Activated T-cell treated with anti-CD3 and anti-CD28 coated beads, Interleukin-2, amount 50 U/mL, for 72 hours (primary cell): ENCODE measurements around the gene ZMYND8. TPM values are rescaled to one million over a fixed set of nuclear protein-coding genes. Genes with fewer than 3 reads are reported as not detected.

Source experiments
- ATAC-seq, 2 donors: fragments of 150-1000 bp; cut with Tn5 transposase; replicated peaks in 1 of 2; 2 replicates each; pipeline ENCODE4 v1.10.0; 2021; ENCODE audit warnings: moderate library complexity in 2 of 2, mild to moderate bottlenecking in 1 of 2
- DNase-seq, 2 donors: peaks; one replicate each; pipeline ENCODE4 v3.0.0; 2021 to 2022; ENCODE audit warnings: mixed read lengths in 1 of 2
- H3K27ac Mint-ChIP-seq: one replicate; pipeline ENCODE4 v1.8.0; 2022; ENCODE audit warnings: mild to moderate bottlenecking, moderate library complexity, mixed read lengths
- H3K27me3 Mint-ChIP-seq: one replicate; pipeline ENCODE4 v1.8.0; 2022; ENCODE audit warnings: low read depth, mixed read lengths
- H3K36me3 Mint-ChIP-seq, 2 donors: one replicate each; pipeline ENCODE4 v1.8.0; 2022; ENCODE audit warnings: mixed read lengths in 2 of 2, mild to moderate bottlenecking in 1 of 2; ENCODE audit not compliant: insufficient read depth in 2 of 2
- H3K4me1 Mint-ChIP-seq: one replicate; pipeline ENCODE4 v1.8.0; 2022; ENCODE audit warnings: low read depth, mixed read lengths
- H3K4me3 Mint-ChIP-seq, 2 donors: one replicate each; pipeline ENCODE4 v1.8.0; 2022; ENCODE audit warnings: mild to moderate bottlenecking in 2 of 2, mixed read lengths in 2 of 2, moderate library complexity in 2 of 2
- H3K9me3 Mint-ChIP-seq, 2 donors: one replicate each; pipeline ENCODE4 v1.8.0; 2022; ENCODE audit warnings: mixed read lengths in 2 of 2
- total RNA-seq, 2 donors: library from RNA; stranded (reverse); gene quantifications; one replicate each; pipeline ENCODE4 v1.2.3, GENCODE V29; 2022

ZMYND8 gene
- total RNA-seq, 2 donors from 2014 or later: 34.3 to 40.1 TPM

- H3K27me3 Mint-ChIP-seq: no peaks in the 10 kb centered on the region
- H3K27ac Mint-ChIP-seq: no peak overlapping the region
- peaks cover 8 to 28% of the 10 kb centered on the region in 2 donors for H3K36me3 Mint-ChIP-seq
- DNase-seq (no peak), ATAC-seq (no peak)
- peaks cover 10% of the 10 kb centered on the region for H3K4me1 Mint-ChIP-seq
- H3K9me3 Mint-ChIP-seq: no peaks in the 10 kb centered on the region
- H3K4me3 Mint-ChIP-seq: no peak overlapping the region
Observed at GRCh38 chr20:47345214-47345613, 11.3 kb downstream of the ZMYND8 start.

DNA sequence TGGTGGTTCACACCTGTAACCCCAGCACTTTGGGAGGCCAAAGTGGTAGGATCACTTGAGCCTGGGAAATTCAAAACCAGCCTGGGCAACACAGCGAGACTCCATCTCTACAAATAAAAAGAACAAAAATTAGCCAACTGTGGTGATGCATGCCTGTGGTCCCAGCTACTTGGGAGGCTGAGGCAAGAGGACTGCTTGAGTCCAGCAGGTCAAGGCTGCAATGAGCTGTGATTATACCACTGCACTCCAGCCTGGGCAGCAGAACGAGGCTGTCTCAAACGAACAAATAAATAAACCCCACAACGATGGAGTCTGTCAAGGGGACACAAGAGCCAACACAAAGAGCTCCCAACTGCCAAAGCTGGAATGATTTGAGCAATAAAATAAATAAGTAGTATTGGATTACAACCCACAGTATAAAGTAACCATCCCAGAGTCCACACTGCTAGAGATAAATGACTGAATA is 13.5 kb downstream of the ZMYND8 start:
- Mint-ChIP-seq H3K4me3 (no peak overlapping the region), H3K4me1 (peaks cover 10% of the 10 kb centered on the region), H3K36me3 (peaks cover 9 to 28% of the 10 kb centered on the region in 2 donors), H3K27me3 (no peaks in the 10 kb centered on the region), H3K27ac (no peak overlapping the region), H3K9me3 (no peaks in the 10 kb centered on the region)
- DNase-seq: no peak
- no peak for ATAC-seq

DNA sequence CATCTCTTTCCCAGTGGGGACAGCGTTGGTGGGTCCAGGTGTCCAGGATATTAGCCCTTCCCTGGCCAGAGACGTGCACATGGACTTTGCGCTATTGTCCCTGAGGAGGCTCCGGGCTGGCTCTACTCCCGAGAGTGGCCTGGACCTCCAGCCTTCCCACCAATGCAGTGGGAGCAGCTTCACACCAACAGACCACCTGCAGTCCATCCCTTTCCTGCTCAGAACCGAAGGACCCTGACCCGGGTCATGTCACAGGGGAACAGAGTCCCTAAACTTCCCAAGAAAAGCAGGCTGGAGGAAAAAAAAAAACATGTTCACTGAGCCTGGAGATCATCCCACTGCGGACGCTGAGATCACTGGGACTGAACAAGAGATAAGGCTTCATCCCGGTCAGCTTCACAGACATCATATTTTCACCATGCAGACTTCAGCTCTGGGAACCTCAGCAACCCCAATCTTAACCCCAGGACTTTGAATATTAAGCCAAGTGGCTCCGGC is 18.3 kb downstream of the ZMYND8 start:
- peaks cover 5% of the 10 kb centered on the region in 2 donors for H3K36me3 Mint-ChIP-seq

DNA sequence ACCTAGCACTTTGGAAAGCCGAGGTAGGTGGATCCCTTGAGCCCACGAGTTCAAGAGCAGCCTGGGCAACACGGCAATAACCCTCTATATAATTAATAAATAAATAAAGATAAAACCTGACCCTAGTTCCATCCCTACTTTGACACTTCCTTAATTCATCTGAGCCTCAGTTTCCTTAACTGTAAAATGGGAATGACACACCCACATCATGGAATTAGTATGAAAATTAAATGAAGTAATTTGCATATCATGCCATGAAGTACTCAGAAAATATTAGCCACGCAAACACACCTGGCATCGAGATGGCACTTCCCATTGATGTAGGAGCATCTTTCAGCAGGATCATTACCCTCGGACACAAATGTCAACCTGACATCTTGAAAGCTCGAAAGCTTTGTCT is 19.1 kb downstream of the ZMYND8 start:
- DNase-seq: no peak
- peaks cover 20% of the 10 kb centered on the region for H3K4me1 Mint-ChIP-seq
- no peak overlapping the region for H3K4me3 Mint-ChIP-seq
- no peak overlapping the region for H3K27ac Mint-ChIP-seq
- H3K9me3 Mint-ChIP-seq: no peaks in the 10 kb centered on the region
- H3K36me3 Mint-ChIP-seq: peaks cover 6 to 10% of the 10 kb centered on the region in 2 donors
- no peak for ATAC-seq
- no peaks in the 10 kb centered on the region for H3K27me3 Mint-ChIP-seq

More for the DNA sequence above, 18.3 kb downstream of the ZMYND8 start:
- DNase-seq: no peak
- Mint-ChIP-seq H3K27ac (no peak overlapping the region), H3K9me3 (no peaks in the 10 kb centered on the region), H3K27me3 (no peaks in the 10 kb centered on the region), H3K4me3 (no peak overlapping the region), H3K4me1 (peaks cover 13% of the 10 kb centered on the region)
- ATAC-seq: no peak

- no peaks in the 10 kb centered on the region for H3K27me3 Mint-ChIP-seq
- H3K27ac Mint-ChIP-seq: no peak overlapping the region
- peaks cover 11 to 14% of the 10 kb centered on the region in 2 donors for H3K36me3 Mint-ChIP-seq
- no peak for ATAC-seq
- DNase-seq: no peak
- H3K4me1 Mint-ChIP-seq: peaks cover 32% of the 10 kb centered on the region
- no peaks in the 10 kb centered on the region for H3K9me3 Mint-ChIP-seq
- H3K4me3 Mint-ChIP-seq: no peak overlapping the region
Observed at GRCh38 chr20:47336129-47336754, 20.3 kb downstream of the ZMYND8 start.

DNA sequence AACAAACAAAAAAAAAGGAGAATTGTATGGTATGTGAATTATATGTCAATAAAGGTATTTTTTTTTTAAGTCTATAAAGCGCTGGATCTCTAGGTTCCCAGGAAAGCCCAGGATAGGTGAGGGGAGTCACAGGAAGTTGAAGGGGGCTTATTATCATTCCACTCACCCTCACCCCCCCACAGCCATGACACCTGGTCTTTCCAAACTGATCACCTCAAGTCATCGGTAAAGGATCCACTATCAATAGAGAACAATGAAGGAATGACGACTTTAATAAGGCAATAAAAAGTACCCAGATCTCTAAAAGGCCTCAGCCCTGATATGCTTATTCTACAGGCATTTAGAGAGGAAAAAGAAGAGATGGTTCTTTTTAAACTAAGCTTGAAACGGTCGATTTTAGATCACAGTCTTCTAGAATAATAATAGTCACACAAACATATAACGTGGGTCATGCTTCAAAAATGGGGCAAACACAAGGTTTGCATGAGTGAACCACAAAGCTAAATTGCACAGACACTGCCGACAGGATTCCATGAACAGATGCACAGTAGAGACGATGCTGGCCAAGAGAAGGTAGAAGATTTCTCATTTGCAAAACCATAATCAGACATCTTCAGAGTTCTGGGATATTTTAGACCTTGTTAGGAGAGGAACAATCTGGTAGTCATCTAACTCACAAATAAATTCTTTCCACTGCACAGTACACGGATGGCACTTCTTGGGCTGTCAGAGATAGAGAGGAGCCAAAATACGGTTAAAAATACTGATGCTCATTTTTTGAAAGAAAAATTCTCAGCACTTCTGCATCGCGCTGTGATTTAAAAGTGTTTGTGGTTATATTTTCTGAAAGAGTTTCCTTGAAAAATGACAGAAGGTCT is 21.0 kb downstream of the ZMYND8 start:
- no peak for DNase-seq
- Mint-ChIP-seq H3K4me1 (peaks cover 39% of the 10 kb centered on the region), H3K36me3 (peaks cover 9 to 11% of the 10 kb centered on the region in 2 donors), H3K9me3 (no peaks in the 10 kb centered on the region), H3K27me3 (no peaks in the 10 kb centered on the region), H3K4me3 (no peak overlapping the region), H3K27ac (no peak overlapping the region)
- ATAC-seq: no peak

DNA sequence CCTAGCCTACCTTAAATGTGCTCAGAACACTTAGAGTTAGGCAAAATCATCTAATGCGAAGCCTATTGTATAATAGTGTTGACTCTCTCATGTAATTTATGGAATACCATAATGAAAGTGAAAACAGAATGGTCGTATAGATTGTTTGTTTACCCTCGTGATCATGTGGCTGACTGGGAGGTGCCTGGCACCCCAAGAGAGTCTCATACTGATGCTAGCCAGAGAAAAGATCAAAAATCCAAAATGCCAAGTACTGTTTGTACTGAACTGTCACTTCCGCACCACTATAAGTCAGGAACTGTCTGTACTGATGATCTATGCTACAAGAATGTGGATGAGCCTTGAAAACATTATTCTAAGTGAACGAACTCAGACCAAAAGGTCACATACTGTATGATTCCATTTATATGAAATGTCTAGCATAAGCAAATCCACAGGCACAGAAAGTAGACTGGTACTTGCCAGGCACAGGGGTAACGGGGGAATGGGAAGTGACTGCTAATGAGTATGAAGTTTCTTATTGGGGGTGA is 22.4 kb downstream of the ZMYND8 start:
- ATAC-seq (peak in 1 of 2 donors; percentile 23), DNase-seq (no peak)
- Mint-ChIP-seq H3K9me3 (no peaks in the 10 kb centered on the region), H3K36me3 (peaks cover 9% of the 10 kb centered on the region in 2 donors), H3K27me3 (no peaks in the 10 kb centered on the region), H3K27ac (peak overlapping the region; percentile 31), H3K4me3 (peak overlapping the region in 1 of 2 donors; percentile 60), H3K4me1 (peaks cover 39% of the 10 kb centered on the region)

GRCh38 chr20:47332381-47333206 is 23.9 kb downstream of the ZMYND8 start:
- H3K27me3 Mint-ChIP-seq: no peaks in the 10 kb centered on the region
- peak overlapping the region; percentile 15 for H3K27ac Mint-ChIP-seq
- H3K9me3 Mint-ChIP-seq: no peaks in the 10 kb centered on the region
- DNase-seq (no peak), ATAC-seq (no peak)
- H3K4me1 Mint-ChIP-seq: peaks cover 39% of the 10 kb centered on the region
- peaks cover 9 to 11% of the 10 kb centered on the region in 2 donors for H3K36me3 Mint-ChIP-seq
- H3K4me3 Mint-ChIP-seq: no peak overlapping the region

- Mint-ChIP-seq H3K4me3 (peak overlapping the region in 1 of 2 donors; percentile 22), H3K27me3 (no peaks in the 10 kb centered on the region), H3K4me1 (peaks cover 36% of the 10 kb centered on the region), H3K9me3 (no peaks in the 10 kb centered on the region), H3K27ac (no peak overlapping the region), H3K36me3 (peaks cover 9 to 11% of the 10 kb centered on the region in 2 donors)
- DNase-seq (no peak), ATAC-seq (peak; percentile 69 to 90)
Observed at GRCh38 chr20:47330933-47331708, 25.4 kb downstream of the ZMYND8 start.

DNA sequence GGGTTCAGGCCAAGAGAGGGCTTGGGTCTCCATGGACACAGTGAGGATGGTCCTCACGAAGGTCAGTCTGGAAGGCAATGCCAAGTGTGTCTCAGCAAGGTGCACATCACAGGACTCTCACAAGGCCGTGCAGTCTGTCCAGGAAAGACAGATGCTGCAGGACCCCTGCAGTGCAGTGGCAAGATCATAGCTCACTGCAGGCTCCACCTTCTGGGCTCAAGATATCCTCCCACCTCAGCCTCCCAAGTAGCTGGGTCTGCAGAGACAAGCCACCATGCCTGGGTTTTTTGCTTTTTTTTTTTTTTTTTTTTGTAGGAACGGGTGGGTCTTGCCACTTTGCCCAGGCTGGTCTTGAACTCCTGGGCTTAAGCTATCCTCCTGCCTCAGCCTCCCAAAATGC is 26.4 kb downstream of the ZMYND8 start:
- H3K4me3 Mint-ChIP-seq: no peak overlapping the region
- H3K9me3 Mint-ChIP-seq: no peaks in the 10 kb centered on the region
- DNase-seq (no peak), ATAC-seq (no peak)
- H3K27me3 Mint-ChIP-seq: no peaks in the 10 kb centered on the region
- peaks cover 40% of the 10 kb centered on the region for H3K4me1 Mint-ChIP-seq
- H3K27ac Mint-ChIP-seq: no peak overlapping the region
- H3K36me3 Mint-ChIP-seq: peaks cover 9 to 13% of the 10 kb centered on the region in 2 donors

DNA sequence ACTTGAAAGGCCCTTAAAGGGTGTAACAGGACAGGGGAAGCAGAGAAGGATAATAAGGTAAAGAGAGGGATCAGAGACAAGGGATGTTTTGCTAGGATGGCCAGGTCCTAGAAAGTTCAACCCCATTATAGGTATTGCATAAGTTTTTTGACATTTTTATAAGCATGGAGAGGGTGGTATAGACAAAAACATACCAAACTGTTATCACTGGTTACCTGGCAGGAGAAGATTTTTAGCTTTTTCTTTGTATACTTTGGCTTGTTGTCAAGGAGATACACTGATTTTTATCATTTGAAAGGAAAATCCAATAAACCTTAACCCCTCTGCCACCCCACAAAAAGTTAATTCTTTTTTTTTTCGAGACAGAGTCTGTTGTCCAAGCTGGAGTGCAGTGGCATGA is 28.4 kb downstream of the ZMYND8 start:
- H3K9me3 Mint-ChIP-seq: no peaks in the 10 kb centered on the region
- peaks cover 9 to 15% of the 10 kb centered on the region in 2 donors for H3K36me3 Mint-ChIP-seq
- ATAC-seq: no peak
- H3K27ac Mint-ChIP-seq: no peak overlapping the region
- no peak for DNase-seq
- H3K4me3 Mint-ChIP-seq: no peak overlapping the region
- H3K4me1 Mint-ChIP-seq: peaks cover 36% of the 10 kb centered on the region
- no peaks in the 10 kb centered on the region for H3K27me3 Mint-ChIP-seq

GRCh38 chr20:47327711-47328110 is 28.8 kb downstream of the ZMYND8 start:
- no peak for DNase-seq
- no peaks in the 10 kb centered on the region for H3K27me3 Mint-ChIP-seq
- no peak overlapping the region for H3K4me3 Mint-ChIP-seq
- peaks cover 5 to 15% of the 10 kb centered on the region in 2 donors for H3K36me3 Mint-ChIP-seq
- ATAC-seq: no peak
- no peak overlapping the region for H3K27ac Mint-ChIP-seq
- peaks cover 32% of the 10 kb centered on the region for H3K4me1 Mint-ChIP-seq
- no peaks in the 10 kb centered on the region for H3K9me3 Mint-ChIP-seq
